ENCODE data around the gene TEX36. TPM values are rescaled to one million over a fixed set of nuclear protein-coding genes. Genes with fewer than 3 reads are reported as not detected.

The TEX36 gene
- total and polyA plus RNA-seq, 2 of the 13 experiments (the other 11 are each of a cell fraction or from before 2014, with no cell fraction given) = not detected

DNA sequence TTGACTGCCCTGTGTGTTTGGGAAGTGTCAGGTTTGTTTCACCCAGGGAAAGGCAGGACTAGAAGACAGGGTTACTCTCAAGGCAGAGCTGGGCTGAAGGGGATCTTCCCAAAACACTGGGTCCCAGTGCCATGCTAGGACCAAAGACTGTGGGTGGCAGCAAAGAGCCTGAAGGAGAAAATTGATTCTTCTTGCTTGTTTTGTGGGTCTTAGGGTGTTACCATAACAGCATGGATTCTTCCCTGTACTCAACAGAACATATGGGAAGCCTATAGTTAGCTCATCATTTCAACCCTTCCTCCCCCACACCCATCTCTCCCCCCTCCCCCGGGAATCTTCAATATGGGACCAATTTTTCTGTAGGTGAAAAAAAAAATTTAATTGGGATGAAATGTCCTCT lies 42.3 kb downstream of the TEX36 start:
- no peak for FAIRE-seq
- Histone ChIP-seq H3K27me3 (ENCODE audit: control insufficient read depth in 1 of 2, insufficient read depth in 2 of 2, low read length in 2 of 2) (peaks cover 1 to 16% of the 10 kb centered on the region in 2 experiments; a peak in 2 of 5 replicates), H3K9me3 (ENCODE audit: low read length) (no peaks in the 10 kb centered on the region), H2AFZ (ENCODE audit: low read length) (no peak overlapping the region), H3K4me2 (ENCODE audit: low read depth, low read length) (no peak overlapping the region), H3K4me3 (replicated peaks in 1 of 3; ENCODE audit: insufficient read depth in 1 of 3, low read depth in 2 of 3, low read length in 3 of 3) (no peak overlapping the region), H3K36me3 (replicated peaks in 1 of 2; ENCODE audit: control insufficient read depth in 1 of 2, insufficient read depth in 2 of 2, low read length in 2 of 2) (no peaks in the 10 kb centered on the region), H3K27ac (ENCODE audit: extremely low read length, insufficient read depth, low read length) (no peak overlapping the region), H3K79me2 (ENCODE audit: insufficient read depth, low read length) (no peaks in the 10 kb centered on the region), H3K9ac (ENCODE audit: insufficient read depth, low read depth, low read length) (no peak overlapping the region), H4K20me1 (ENCODE audit: insufficient read depth, low read length) (no peaks in the 10 kb centered on the region), H3K4me1 (ENCODE audit: insufficient read depth, low read length) (no peaks in the 10 kb centered on the region)
- in situ Hi-C loops (cut with HindIII; ENCODE audit: extremely low pct_ligation_motif_present, low pct_unique_long_range_greater_than_20kb) (no loop called here), intact Hi-C loops (cut with micrococcal nuclease; ENCODE audit: unreplicated experiment) (no loop called here)
- no TSS peak for BruUV-seq (replicated peaks)
- CTCF ChIA-PET (ENCODE audit: low intra/inter-chr PET ratio, low total read pairs) = no interaction called here
- DNase-seq (ENCODE audit: low spot score) = no peak
- TF ChIP-seq MBD4 (IDR thresholded peaks at IDR 0.05; ENCODE audit: borderline replicate concordance, low read length) (no peak), TEAD3 (CRISPR knock-in tag; optimal IDR thresholded peaks at IDR 0.05; ENCODE audit: borderline replicate concordance) (no peak)
- no peak for ATAC-seq
- WGBS (ENCODE audit: low lambda C conversion rate) = 4% methylated on average over 1 of the region's 1 CpG
- POLR2A ChIA-PET = no interaction called here

DNA sequence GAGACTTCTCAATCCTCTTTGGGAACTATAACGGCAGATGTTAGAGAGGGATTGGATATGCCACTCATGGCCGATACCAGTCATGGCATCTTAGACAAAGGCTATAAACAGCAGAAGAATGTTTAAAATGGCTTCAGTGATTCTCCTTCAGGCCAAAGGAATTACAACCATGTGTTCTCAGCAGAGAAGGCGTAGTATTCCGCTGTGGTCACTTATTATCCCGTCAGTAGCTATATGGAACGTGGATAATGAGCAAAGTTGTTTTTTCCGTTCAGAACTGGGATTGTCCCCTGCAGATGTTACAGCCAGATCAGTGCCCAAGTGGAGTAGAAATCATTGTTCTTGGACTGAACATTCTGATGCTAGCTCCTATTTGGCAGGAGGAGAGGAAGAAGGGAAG lies 43.1 kb downstream of the TEX36 start:
- no TSS peak for BruUV-seq (replicated peaks)
- CTCF ChIA-PET (ENCODE audit: low intra/inter-chr PET ratio, low total read pairs) = no interaction called here
- DNase-seq (ENCODE audit: low spot score) (no peak), FAIRE-seq (no peak), ATAC-seq (no peak)
- intact Hi-C loops (cut with micrococcal nuclease; ENCODE audit: unreplicated experiment) = no loop called here
- Histone ChIP-seq H3K4me1 (ENCODE audit: insufficient read depth, low read length) (no peaks in the 10 kb centered on the region), H3K27me3 (ENCODE audit: control insufficient read depth in 1 of 2, insufficient read depth in 2 of 2, low read length in 2 of 2) (peaks cover 1 to 20% of the 10 kb centered on the region in 2 experiments; a peak in 2 of 5 replicates), H3K36me3 (replicated peaks in 1 of 2; ENCODE audit: control insufficient read depth in 1 of 2, insufficient read depth in 2 of 2, low read length in 2 of 2) (no peaks in the 10 kb centered on the region), H3K9ac (ENCODE audit: insufficient read depth, low read depth, low read length) (no peak overlapping the region), H2AFZ (ENCODE audit: low read length) (no peak overlapping the region), H3K4me3 (replicated peaks in 1 of 3; ENCODE audit: insufficient read depth in 1 of 3, low read depth in 2 of 3, low read length in 3 of 3) (no peak overlapping the region), H3K9me3 (ENCODE audit: low read length) (no peaks in the 10 kb centered on the region), H3K27ac (ENCODE audit: extremely low read length, insufficient read depth, low read length) (no peak overlapping the region), H3K4me2 (ENCODE audit: low read depth, low read length) (no peak overlapping the region), H3K79me2 (ENCODE audit: insufficient read depth, low read length) (no peaks in the 10 kb centered on the region), H4K20me1 (ENCODE audit: insufficient read depth, low read length) (no peaks in the 10 kb centered on the region)
- WGBS (ENCODE audit: low lambda C conversion rate) = 8% methylated on average over 7 of the region's 7 CpGs
- in situ Hi-C loops (cut with HindIII; ENCODE audit: extremely low pct_ligation_motif_present, low pct_unique_long_range_greater_than_20kb) = no loop called here
- no peak for TF ChIP-seq RBM22 (optimal IDR thresholded peaks at IDR 0.05; ENCODE audit: low read length)
- no peak for TF ChIP-seq SP4 (CRISPR knock-in tag; IDR thresholded peaks at IDR 0.05)
- no peak for TF ChIP-seq XBP1 (CRISPR knock-in tag; IDR thresholded peaks at IDR 0.05)
- TF ChIP-seq ZNF260 (CRISPR knock-in tag; IDR thresholded peaks at IDR 0.05; ENCODE audit: borderline replicate concordance, low read depth) = no peak
- TF ChIP-seq, protein P1, sequence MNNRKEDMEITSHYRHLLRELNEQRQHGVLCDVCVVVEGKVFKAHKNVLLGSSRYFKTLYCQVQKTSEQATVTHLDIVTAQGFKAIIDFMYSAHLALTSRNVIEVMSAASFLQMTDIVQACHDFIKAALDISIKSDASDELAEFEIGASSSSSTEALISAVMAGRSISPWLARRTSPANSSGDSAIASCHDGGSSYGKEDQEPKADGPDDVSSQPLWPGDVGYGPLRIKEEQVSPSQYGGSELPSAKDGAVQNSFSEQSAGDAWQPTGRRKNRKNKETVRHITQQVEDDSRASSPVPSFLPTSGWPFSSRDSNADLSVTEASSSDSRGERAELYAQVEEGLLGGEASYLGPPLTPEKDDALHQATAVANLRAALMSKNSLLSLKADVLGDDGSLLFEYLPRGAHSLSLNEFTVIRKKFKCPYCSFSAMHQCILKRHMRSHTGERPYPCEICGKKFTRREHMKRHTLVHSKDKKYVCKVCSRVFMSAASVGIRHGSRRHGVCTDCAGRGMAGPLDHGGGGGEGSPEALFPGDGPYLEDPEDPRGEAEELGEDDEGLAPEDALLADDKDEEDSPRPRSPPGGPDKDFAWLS (CRISPR knock-in tag; IDR thresholded peaks at IDR 0.05; ENCODE audit: borderline replicate concordance) = no peak
- POLR2A ChIA-PET = no interaction called here

Data from HepG2 (cell line).